Measurements from ENCODE around the gene PNMA1.

Gene PNMA1

DNA sequence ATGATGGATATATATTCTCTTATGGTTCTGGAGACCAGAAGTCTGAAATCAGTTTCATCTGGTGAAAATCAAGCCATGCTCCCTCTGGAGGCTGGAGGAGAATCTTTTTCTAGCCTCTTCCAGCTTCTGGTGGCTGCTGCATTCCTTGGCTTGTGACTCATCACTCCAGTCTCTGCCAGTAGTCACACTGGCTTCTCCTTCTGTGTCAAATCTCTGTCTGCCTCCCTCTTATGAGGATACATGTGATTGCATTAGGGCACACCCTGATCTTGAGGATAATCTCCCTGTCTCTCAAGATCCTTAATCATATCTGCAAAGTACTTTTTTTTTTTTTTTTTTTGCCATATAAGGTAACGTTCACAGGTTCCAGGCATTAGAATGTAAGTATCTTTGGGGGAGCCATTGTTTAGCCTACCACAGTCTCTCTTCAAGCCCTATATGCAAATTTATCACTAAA, 51.7 kb downstream of the PNMA1 start:
- DNase-seq, result no peak

DNA sequence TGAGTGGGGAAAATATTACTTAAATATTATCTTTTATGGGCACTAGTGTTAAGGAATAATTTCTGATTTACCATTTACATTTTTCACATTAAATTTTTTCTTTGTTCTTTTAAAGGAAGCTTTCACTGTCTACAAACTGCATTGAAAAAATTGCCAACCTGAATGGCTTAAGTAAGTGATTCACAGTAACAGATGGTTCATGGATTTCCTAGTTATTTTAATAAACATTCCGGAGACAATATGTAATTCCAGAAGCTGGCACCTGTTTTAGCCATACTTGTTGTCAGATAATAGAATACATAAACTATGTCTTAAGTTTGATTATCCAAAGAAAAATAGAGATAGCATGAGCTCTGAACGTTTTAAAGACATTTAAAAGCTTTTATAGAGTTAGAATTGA, 52.3 kb downstream of the PNMA1 start:
- no peak for DNase-seq
